Rectal smooth muscle tissue (tissue), 1 donor: Measurements from ENCODE around the gene PDZD4.

ENCODE experiments used
- H3K27ac ChIP-seq: one replicate; pipeline ENCODE4 v1.7.0; 2013; ENCODE audit warnings: low read depth, low read length, inconsistent platforms
- H3K27me3 ChIP-seq: one replicate; pipeline ENCODE4 v1.7.0; 2013; ENCODE audit warnings: low read length; ENCODE audit not compliant: control insufficient read depth, insufficient read depth
- H3K36me3 ChIP-seq: one replicate; pipeline ENCODE4 v1.7.0; 2013; ENCODE audit warnings: low read length; ENCODE audit not compliant: control insufficient read depth, insufficient read depth
- H3K4me1 ChIP-seq: one replicate; pipeline ENCODE4 v1.7.0; 2013; ENCODE audit warnings: low read length; ENCODE audit not compliant: control insufficient read depth, insufficient read depth
- H3K4me3 ChIP-seq: one replicate; pipeline ENCODE4 v1.7.0; 2013; ENCODE audit warnings: low read length
- H3K9ac ChIP-seq: one replicate; pipeline ENCODE4 v1.7.0; 2013; ENCODE audit warnings: low read length

The PDZD4 gene

GRCh38 chrX:153766871-153767673, 63.3 kb downstream of the PDZD4 start:
- Histone ChIP-seq H3K36me3 (no peaks in the 10 kb centered on the region), H3K27ac (peak overlapping the region; percentile 71), H3K4me1 (peaks cover 4% of the 10 kb centered on the region), H3K4me3 (peak overlapping the region; percentile 26), H3K27me3 (no peaks in the 10 kb centered on the region), H3K9ac (peak overlapping the region; percentile 47)

- Histone ChIP-seq H3K4me3 (peak overlapping the region; percentile 42), H3K27ac (peak overlapping the region; percentile 79), H3K36me3 (no peaks in the 10 kb centered on the region), H3K4me1 (peaks cover 4% of the 10 kb centered on the region), H3K9ac (peak overlapping the region; percentile 47), H3K27me3 (no peaks in the 10 kb centered on the region)
Observed at GRCh38 chrX:153766098-153766817, 64.1 kb downstream of the PDZD4 start.

GRCh38 chrX:153765138-153766079, 64.9 kb downstream of the PDZD4 start:
- Histone ChIP-seq H3K27ac (peak overlapping the region; percentile 79), H3K4me1 (peaks cover 4% of the 10 kb centered on the region), H3K36me3 (no peaks in the 10 kb centered on the region), H3K27me3 (no peaks in the 10 kb centered on the region), H3K9ac (no peak overlapping the region), H3K4me3 (peak overlapping the region; percentile 46)

GRCh38 chrX:153764786-153765137, 65.6 kb downstream of the PDZD4 start:
- H3K9ac ChIP-seq: no peak overlapping the region
- no peaks in the 10 kb centered on the region for H3K36me3 ChIP-seq
- H3K27me3 ChIP-seq: no peaks in the 10 kb centered on the region
- H3K27ac ChIP-seq: peak overlapping the region; percentile 79
- H3K4me3 ChIP-seq: peak overlapping the region; percentile 46
- H3K4me1 ChIP-seq: peaks cover 4% of the 10 kb centered on the region

DNA sequence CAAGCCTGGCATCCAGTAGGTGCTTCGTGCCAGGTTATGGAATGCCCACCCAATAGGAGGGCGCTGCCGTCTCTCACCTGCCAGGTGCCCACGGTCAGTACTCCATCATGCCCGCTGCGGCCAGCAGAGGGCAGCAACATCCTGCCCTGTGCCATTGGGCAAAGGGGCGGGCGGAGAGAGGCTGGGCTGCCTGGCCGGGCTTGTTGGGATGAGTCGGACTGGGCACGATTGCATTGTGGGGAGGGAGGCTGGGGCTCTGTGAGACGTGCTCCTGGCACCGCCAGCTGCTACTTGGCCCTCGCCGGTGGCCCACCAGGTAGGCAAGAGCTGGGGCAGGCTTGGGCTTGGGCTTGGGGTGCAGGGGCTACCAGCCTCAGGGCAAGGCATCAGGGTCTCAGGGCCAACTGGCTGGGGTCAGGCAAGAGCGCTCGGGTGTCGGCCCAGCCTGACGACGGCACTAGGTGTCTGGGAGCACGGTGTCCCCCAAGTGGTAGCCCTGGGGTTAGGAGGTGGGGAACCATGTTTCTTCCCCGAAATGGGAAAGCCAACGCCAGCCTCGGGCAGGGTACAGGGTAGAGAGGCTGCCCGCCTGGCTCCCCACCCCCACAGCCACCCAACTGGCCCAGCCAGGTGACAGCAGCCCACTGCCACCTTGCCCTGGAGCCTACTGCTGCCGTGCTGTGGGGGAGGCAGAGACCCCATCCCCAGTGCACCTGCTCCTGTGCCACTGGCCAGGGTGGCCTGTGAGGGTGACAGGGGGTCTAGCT, 66.2 kb downstream of the PDZD4 start, which contains the start of gene PLXNB3:
Gene PLXNB3 (plus strand): TSS at position 261 of the 767 bp plus-strand sequence. CDS start 1,287 bp downstream, outside the sequence.
- H3K27me3 ChIP-seq: no peaks in the 10 kb centered on the region
- peaks cover 4% of the 10 kb centered on the region for H3K4me1 ChIP-seq
- H3K4me3 ChIP-seq: peak within 1 kb of the TSS; percentile 46
- peak within 1 kb of the TSS; percentile 79 for H3K27ac ChIP-seq
- no peak within 1 kb of the TSS for H3K9ac ChIP-seq
- H3K36me3 ChIP-seq: no peaks in the 10 kb centered on the region

GRCh38 chrX:153763298-153763932, 66.9 kb downstream of the PDZD4 start:
- Histone ChIP-seq H3K9ac (no peak overlapping the region), H3K27me3 (no peaks in the 10 kb centered on the region), H3K4me3 (no peak overlapping the region), H3K4me1 (peaks cover 4% of the 10 kb centered on the region), H3K27ac (no peak overlapping the region), H3K36me3 (no peaks in the 10 kb centered on the region)

DNA sequence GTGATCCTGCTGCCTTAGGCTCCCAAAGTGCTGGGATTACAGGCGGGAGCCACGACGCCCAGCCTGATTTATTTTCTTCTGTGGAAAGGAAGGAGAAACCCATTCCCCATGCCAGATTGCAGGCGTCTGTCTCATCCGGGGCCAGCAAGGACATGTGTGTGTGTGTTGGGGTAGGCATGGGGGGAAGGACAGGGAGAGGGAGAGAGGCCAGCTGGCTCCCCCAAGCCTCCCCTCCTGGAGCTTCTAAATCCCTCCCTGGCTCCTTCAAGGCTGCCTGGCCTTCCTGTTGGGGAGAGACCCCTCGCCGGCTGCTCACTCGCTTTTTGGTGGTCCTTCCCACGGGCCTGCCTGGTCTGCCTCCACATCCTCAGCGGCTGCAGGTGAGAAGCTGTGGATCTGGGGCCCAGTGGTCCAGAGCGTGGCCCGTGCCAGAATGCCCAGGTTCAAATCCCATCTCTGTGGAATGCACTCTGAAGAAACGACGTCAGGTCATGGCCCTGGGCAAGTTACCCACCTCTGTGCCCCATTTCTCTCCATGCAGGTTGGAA, 67.6 kb downstream of the PDZD4 start:
- Histone ChIP-seq H3K4me1 (peaks cover 4% of the 10 kb centered on the region), H3K9ac (no peak overlapping the region), H3K36me3 (no peaks in the 10 kb centered on the region), H3K27ac (no peak overlapping the region), H3K27me3 (no peaks in the 10 kb centered on the region), H3K4me3 (no peak overlapping the region)

GRCh38 chrX:153761863-153762262, 68.5 kb downstream of the PDZD4 start:
- Histone ChIP-seq H3K27ac (no peak overlapping the region), H3K4me3 (no peak overlapping the region), H3K36me3 (no peaks in the 10 kb centered on the region), H3K4me1 (peaks cover 3% of the 10 kb centered on the region), H3K27me3 (no peaks in the 10 kb centered on the region), H3K9ac (no peak overlapping the region)

GRCh38 chrX:153755136-153755535, 75.2 kb downstream of the PDZD4 start:
- H3K27me3 ChIP-seq: no peaks in the 10 kb centered on the region
- no peak overlapping the region for H3K4me3 ChIP-seq
- H3K36me3 ChIP-seq: no peaks in the 10 kb centered on the region
- H3K9ac ChIP-seq: no peak overlapping the region
- no peaks in the 10 kb centered on the region for H3K4me1 ChIP-seq
- no peak overlapping the region for H3K27ac ChIP-seq
